HG02885 (cell line): ENCODE data around the gene CDC42BPB.

Experiments
- ATAC-seq: cut with Tn5 transposase; IDR thresholded peaks from one replicate; pipeline ENCODE4 v1.9.1; 2021; ENCODE audit warnings: mild to moderate bottlenecking; ENCODE audit not compliant: unreplicated experiment, poor library complexity

Gene CDC42BPB

DNA sequence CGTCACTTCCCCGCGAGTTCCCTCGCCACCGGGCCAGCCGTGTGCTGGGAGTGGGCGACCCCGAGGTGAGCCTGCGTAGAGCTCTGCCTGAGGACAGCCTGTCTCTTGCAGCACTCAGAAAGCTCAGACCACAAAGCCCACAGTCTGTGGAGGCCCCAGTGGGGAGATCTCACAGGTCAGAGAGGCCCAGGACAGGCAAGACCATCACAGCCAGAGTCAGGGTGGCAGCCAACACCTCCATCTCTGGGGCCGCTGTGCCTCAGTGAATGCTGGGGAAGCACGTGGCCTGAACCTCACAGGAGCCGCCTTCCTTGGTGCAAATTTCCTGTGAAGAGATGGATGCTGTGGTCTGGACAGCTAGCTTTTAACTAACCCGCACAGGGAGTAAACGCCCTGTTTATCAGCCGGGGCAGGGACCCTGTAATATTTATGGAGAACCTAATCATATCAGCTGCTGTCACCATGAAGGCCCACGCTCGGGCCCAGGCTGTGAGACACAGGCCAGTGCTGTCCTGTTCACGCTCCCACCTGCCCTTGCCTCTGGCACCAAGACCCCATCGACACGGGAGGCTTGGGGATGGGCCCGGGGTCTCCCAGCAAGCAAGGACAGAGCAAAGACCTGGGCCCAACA, 56.9 kb downstream of the CDC42BPB start:
- no peak for ATAC-seq

DNA sequence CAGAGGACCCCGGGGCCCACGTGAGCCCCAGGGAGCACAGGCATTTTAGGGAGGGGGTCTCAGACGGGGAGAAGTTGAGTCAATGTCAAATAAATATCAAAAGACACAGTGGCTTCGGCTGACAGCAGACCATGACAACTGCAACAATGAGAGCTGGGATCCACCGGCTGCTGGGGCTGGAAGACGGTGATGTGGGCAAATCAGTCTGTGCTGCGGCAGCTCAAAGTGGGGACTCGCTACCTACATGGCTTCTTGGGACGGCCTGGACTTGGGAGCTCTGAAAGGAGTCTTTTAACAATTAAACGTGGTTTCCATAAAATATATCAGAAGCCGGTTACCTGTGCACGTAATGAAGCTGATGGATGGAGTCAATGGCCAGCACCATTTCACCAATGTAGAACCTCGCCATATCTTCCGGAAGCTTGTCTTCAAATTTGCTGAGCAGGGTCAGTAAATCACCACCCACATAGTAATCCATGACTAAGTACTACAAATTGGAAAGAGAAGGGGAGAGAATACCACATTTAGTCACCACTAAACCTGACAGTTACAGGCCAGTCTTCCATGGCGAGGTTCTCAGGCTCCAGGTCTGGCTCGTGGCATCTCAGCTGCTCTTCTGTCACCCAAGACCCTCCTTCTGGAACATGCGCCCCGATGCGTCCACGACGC, 58.0 kb downstream of the CDC42BPB start:
- no peak for ATAC-seq

DNA sequence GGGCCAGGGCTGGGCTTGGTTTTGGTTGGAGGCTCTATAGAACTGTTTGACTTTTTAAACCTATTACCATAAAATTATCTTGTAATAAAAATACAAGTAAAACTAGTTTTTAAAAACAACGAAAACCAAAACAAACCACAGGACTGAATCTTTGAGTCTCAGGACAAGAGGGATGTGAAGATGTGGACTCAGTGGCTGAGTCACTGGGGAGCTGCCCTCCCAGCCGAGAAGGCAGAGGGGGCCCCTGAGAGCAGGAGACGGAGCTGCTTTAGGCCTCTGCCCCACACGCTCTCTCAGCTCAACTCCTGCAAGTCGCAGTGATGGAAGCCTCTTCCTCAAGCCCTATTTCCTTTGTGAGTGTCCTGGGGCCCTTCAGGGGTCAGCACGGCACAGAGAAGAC, 59.0 kb downstream of the CDC42BPB start:
- no peak for ATAC-seq

DNA sequence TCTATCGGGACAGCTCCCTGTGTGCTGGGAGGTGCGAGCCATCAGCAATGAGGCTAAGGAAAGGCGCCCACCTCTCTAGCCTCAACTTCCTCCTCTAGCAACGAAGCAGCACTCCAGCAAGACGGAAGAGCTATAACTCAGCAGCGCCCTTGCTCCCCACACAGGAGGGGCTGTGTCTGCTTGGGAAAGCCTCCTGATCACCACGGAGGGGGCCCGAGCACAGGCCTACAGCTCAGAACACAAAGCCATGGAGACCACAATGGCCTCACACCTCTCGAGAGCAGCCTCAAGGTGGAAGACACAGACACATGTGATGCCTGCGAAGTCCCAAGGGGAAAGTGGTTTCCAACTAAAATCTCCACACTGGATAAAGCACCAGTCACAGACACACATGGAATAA, 60.4 kb downstream of the CDC42BPB start:
- no peak for ATAC-seq

DNA sequence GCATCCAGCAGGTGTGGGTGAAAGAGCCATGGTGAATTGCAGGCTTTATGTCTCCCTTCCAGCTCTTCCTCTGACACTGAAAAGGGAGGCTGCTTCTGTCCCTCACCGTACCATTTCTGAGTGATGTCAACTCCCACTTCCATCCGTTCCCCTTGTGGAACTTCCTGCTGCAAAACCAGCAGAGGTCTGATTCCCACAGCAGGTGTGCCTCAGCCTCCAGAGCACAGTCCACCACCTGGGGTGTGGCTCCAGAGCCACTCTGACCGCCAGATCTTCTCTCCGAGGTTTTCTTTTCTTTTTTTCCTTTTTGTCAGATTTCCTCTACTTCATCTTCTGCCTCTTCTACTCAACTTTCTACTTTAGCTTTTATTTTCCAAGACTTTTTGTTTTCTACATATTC, 62.7 kb downstream of the CDC42BPB start:
- no peak for ATAC-seq

DNA sequence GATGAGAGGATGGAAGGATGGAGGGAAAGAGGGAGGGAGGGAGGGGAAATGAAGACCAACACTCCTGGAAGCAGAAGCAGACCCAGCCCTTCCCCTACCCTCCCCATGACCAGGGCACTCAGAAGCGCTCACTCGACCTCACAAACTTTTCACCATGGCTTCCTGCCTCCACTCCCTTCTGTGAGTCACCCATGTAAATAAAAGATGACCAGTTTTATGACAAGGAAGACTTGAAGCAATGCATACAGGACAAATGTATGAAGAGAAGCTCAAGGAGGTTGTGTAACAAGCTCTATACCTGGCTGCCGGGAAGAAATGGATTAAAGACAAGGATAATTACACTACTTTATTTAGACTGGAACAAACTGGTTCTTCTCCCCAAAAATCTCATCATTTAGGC, 63.8 kb downstream of the CDC42BPB start:
- ATAC-seq: no peak

DNA sequence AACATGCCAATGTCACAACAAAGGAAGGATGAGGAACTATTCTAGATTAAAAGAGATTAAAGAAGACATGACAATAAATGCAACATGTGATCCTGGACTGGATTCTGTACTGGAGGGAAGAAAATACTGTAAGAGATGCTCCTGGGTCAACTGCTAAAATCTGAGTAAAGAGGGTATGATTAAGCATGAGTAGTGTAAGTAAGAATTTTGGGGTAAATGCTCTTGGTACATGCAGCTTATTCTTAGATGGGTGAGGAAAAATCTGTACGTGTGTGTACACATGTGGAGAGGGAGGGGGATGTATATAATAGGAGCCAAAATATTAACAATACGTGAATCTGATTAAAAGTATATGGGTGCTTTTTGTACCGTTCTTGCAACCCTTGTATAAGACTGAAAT, 66.0 kb downstream of the CDC42BPB start:
- ATAC-seq: no peak

DNA sequence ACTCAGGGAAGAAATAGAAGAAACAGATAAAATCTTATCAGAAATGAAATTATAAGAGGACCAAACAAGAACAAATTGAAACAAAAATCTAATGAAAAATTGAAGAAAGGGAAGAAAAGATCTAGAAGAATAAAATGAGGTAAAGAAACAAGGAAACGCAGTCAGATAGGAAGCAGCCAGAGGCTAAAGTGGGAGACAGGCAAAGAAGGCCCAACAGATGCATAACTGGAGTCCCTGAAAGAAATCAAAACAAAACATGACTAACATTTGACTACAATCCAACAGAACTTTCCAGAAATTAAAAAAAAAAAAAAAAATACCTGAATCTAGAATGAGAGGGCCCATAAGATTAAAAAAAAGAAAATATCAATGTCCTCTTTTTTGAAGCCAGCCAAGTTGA, 69.3 kb downstream of the CDC42BPB start:
- ATAC-seq: no peak

DNA sequence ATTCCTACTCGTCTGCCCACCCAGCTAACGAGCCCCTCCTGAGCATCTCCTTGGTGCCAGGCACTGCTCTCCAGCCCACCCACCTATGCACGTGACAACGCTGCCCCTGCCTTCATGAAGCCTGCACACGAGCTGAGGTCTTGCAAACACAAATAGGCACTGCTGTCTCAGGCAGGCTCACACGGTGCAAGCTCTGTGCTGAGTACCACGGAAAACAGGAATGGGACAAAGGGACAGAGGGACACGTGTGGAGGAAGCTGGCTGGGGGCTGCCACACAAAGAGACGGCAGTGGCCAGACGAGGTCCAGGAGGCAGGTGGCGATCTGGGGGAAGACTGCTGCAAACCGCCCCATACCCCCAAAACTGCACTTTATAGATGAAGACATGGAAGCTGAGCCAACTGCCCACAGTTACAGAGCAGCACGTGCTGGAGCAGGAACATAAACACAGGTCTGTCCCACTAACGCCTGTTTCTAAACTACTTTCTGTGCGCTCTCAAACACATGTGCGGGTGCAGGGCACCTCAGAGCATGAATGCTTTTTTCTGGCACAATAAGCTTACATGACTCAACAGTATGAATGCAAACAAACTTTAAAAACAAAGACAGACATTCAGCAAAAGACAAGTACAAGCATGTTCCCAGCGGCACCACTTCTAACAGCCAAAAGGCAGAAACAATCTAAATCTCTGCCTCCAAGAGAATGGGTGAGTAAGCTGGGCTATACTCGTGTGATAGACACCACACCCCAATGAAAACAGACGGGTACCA, 70.4 kb downstream of the CDC42BPB start:
- ATAC-seq: no peak

DNA sequence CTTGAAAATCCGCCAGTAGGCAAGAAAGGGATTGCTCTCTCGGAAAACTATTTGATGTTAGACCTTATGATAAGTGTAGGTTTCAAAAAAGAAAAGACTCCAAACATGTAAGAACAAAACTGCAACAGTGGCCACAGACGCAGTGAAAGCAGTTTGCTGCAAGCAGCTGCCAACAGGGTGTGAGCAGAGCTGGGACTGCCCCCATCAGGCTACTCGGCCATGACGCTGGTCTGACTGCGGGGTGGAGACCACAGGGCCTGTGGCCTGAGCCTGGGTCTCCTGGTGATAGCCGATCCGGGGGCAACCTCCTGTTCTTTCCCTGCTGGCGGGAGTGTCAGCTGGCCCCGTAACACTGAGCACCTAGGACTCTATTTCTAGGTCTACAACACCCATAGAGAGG, 71.7 kb downstream of the CDC42BPB start:
- peak; percentile 92 for ATAC-seq

DNA sequence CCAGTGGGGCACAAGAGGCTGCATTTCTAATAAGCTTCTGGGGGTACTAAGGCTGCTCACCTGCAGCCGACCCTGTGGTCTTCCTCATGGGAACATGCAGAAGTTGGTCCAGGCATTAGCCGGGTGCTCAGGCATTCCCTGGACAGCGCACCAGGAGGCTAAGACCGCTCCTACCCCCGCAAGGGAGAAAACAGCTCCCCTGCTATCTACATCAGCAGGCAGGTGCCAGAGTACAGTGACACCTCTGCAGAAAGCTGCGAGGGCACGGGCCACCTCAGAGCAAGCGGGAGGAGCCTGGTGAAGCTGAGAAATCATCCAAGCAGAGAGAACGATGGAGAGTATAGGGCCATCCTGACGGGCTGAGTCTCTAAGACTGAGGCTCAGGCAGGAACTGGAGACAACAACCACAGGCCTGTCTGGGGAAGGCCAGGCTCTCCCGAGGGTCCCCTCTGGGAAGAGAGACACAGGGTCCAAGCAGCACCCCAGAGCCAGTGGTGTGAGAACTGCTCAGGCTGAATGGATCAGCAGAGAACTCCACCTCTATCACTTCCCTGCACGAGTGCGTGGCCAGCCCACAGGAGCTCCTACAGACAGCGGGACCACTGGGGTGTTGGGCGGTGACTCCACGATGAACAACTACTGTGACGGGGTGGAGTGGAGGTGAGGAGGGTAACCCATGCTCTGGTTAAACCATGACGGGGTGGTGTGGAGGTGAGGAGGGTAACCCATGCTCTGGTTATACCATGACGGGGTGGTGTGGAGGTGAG, 72.8 kb downstream of the CDC42BPB start:
- ATAC-seq: no peak

DNA sequence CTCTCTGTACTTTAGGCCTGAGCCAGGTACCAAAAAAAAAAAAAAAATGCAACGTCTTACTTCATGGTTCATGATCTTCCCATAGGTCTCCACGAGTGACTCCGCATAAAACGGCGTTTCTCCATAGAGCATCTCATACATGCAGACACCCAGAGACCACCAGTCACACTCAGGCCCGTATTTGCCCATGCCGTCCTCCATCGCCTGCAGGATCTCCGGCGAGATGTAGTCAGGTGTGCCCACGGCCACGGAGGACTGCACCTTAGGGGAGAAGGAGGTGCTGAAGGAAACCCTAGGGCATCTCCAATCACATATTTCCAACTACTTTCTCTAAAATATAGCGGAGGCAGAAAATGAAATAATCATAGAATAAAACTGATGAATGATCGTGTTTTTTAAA, 73.9 kb downstream of the CDC42BPB start:
- no peak for ATAC-seq

DNA sequence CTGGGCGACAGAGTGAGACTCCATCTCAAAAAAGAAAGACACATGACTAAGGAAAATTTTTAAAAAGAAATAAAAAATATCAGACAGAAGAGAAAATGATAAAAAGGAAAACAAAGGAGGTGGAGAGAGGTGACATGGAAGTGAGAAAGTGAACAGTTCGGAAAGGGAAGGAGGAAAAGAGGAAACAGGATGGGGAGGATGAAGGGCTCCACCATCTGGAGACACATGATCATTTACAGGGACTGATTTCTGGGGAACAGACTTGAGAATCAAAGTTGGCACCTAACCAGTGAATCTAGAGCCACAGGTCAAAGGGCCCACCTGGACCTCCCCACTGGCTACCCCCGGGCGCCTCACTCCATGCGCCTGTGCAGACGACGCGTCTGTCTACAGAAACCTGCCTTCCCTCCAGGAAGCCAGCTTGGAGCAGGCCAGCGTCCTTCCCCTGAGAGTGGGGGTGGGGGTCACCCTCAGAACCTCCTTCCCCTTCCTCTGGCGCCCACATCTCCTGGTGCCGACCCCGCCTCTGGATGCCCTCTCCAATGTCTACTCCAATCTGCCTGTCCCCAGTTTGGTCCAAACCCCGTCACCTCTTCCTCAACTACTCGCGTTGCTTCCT, 74.4 kb downstream of the CDC42BPB start:
- ATAC-seq: no peak

DNA sequence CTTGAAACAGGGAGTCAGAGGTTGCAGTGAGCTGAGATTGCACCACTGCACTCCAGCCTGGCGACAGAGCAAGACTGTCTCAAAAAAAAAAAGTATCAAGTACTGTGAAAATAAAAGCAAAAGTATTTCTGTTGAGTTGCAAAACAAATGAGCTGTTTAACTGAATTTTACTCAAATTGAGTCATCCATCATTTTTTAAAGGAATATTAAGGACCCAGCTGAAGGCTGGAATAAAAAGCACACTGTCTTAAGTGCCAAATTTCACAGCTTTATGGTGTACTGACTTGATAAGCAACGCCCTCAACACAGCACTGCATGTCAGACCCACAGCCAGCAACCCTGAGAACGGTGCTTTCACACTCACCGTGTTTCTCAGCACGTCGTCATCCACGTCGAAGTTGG, 76.9 kb downstream of the CDC42BPB start:
- no peak for ATAC-seq

DNA sequence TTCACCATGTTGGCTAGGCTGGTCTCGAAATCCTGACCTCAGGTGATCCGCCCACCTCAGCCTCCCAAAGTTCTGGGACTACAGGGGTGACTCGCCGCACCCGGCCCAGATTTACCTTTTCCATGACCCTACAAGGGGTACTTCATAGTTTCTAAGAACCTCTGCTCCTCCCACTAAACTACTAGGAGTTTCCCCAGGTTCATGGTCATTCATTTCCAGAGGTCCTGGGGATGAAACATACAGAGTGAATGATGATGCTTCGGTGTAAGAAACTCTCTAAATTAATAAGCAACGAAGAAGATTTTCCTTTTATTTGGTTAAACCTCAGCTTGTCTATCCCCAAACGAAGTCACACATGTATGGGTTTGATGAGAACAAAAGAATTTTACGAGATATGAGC, 77.9 kb downstream of the CDC42BPB start:
- ATAC-seq: no peak

DNA sequence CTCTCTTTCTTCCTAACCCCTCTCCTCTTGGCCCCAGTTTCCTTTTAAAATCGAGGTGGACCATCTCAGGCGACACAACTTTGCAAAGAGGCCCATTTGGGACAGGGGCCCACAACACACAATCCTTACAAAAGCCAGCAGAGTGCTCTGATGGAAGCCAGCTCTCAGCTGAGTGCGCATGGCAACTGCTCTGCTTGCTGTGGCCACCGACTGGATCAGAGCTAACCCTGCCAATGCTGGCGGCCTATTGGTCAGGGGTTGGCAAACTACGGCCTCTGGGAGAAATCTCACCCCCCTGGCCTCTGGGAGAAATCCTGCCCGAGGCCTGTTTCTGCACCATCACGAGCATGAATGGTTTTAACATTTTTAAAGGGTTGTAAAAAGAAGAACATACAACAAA, 79.9 kb downstream of the CDC42BPB start:
- ATAC-seq: no peak

DNA sequence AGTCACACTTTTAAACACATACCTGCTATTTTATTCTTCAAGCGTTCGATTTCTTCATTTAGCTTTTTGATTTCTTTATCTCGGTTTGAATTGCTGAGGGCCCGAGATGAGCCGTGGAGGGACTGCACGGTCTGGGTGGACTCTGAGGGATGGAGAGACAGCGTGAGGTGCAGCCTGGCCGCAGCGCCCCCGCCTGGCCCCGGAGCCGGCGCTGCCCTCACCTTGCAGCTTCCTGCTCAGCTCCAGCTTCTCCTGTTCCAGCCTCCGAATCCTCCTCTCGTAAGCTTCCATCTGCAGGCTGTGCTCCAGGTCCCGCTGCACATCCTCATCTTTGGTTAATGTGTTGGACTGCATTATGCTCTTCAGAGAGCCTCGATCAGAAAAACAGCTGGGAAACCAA, 81.7 kb downstream of the CDC42BPB start:
- no peak for ATAC-seq

DNA sequence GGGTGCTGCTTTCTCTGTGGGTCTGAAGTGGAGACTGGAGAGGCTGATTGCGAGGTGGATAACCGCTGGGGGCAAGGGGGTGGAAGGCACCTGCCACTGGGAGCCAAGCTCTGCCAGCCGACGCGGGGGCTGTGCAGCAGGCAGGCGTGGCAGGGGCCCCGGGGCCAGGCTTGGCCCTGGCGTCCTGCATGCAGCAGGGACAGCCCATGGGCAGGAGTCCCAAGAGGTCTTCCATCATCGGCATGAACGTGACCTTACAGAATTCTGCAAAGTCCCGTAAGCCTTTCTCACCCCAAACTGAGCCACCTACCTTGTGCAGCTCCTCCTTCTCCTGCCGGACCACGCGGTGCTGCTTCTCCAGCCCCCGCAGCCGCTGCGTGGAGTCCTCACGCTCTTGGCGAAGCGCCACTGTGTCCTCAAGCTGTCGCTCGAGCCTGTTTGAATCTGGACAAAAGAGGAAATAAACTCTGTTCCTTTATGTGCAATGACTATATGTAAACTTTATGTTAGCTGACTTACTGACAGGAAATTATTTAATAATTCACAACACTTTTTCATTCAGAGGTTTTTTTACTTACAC, 83.6 kb downstream of the CDC42BPB start:
- ATAC-seq: no peak

DNA sequence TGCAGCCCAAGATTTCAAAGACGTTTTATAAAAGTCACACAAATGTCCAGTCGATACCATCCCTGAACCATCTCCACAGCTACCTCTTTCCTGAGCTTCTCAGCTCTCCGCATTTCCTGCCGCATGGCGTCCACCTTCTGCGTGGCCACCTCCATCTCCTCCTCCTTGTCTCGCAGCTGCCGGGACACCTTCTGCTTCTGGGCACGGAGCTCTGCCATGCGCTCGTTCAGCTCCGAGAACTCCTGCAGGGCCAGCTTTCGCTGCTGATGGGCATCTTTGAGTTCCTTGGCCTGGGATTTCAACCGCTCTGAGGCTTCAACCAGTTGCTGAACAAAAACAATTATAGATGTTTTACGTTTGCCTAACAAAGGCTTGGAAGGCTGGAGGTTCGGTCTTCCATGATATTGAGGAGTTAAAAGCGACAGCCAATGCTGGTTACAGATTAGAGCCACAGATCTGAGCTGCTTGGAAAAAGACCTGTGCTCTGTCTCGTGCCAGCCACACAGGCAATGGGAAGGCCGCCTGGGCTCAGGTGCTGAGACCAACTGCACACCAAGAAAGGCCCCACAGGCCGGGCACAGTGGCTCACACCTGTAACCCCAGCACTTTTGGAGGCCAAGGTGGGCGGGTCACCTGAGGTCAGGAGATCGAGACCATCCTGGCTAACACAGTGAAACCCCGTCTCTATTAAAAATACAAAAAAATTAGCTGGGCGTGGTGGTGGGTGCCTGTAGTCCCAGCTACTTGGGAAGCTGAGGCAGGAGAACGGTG, 85.3 kb downstream of the CDC42BPB start:
- no peak for ATAC-seq
